NCI-H1048 (cell line): ENCODE results near the gene USP8.
A peak's percentile ranks its signal among the peaks of the same experiment; 100 is the strongest.
"Not testable (repeated sequence)": the region's sequence is repeated elsewhere in the genome, so short reads cannot be mapped to it uniquely, and the experiment has no call there.

ENCODE experiments used
- DNase-seq: peaks from one replicate; lab custom pipeline; 2025; lab: John Stamatoyannopoulos, UW

The USP8 gene

GRCh38 chr15:50440932-50441331, 16.7 kb downstream of the USP8 start:
- no peak for DNase-seq

DNA sequence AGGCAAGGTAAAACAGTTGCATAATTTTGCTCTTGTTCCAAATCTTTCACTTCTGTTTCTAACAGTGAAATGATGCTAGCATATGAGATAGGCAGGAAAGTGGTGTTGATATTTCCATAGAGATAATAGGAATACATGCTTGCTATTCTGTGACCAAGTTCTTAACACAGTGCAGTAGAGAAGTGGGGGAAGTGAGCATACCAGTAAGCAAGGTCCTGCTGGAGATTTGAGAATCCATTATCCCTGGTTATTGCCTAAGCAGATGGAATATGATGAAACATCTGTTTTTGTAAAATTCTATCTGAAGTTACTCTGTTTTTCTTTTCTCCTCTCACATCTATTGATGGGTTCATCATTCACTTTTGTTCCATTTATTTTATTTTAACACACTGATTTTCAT, 28.7 kb downstream of the USP8 start:
- DNase-seq: no peak

GRCh38 chr15:50458348-50459112, 34.3 kb downstream of the USP8 start:
- DNase-seq: no peak

DNA sequence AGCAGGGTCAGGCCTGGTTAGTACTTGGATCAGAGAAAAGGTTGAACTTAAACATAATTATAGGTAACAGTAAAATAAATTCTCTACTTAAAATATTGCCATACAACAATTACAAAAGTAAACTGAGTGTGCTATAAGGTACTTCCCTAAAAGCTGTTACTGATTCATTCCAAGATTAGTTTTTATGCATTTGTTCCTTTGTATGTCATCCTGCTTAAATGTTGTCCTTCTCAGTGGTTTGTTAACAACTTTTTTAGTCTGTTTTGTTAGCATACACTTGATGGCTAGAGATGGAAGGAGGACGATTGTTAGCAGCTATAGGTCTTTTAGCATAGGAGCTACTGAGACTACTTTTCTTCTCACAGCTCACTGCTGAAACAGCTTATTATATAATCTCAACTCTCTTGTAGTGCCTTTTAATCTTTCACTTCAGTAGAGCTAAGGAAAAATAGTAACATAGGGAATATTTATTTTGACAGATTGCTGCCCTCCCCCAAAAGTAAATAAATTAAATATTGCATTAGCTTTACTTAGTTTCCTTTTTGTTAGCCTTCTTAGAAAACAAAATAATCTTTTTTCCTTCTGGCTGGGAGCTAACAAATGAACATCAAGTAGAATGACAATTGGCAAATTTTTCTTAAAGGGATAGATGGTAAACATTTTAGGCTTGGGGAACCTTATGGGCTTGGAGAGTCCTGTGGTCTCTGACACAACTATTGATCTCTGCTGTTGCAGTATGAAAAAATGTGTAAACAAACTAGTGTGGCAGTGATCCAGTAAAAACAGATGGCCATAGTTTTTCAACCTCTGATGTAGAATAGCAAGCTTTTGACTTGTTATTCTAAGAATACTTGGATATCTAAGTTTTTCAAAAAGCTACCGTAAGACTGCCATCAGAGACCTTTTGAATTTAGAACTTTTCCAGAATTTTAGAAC, 39.5 kb downstream of the USP8 start:
- no peak for DNase-seq

- DNase-seq: no peak
Observed at GRCh38 chr15:50471072-50471471, 46.9 kb downstream of the USP8 start.

DNA sequence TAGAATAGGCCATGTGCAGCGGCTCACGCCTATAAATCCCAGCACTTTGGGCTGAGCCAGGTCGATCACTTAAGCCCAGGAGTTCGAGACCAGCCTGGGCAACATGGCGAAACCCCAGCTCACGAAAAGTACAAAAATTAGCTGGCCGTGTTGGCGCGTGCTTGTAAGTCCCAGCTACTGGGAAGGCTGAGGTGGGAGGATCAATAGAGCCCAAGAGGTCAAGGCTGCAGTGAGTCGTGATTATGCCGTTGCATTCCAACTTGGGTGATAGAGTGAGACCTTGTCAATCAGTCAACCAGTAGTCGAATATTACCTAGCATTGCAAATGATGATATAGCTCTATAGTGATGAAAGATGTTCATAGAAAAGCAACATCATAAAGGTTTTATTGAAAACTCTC, 51.9 kb downstream of the USP8 start:
- DNase-seq: no peak

DNA sequence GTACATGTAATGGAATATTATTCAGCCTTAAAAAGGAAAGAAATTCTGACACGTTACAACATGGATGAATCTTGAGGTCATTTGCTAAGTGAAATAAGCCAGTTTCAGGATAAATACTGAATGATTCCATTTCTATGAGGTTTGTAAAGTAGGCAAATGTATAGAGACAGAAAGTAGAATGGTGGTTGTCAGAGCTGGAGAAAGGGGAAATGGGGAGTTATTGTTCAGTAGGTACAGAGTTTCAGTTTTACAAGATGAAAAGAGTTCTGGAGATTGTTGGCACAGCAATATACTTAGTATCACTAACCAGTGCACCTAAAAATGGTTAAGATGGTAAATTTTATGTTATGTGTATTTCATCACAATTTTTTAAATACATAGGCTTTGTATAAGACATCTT, 60.6 kb downstream of the USP8 start:
- DNase-seq: no peak

- DNase-seq: no peak
Observed at GRCh38 chr15:50485389-50485788, 61.2 kb downstream of the USP8 start.

DNA sequence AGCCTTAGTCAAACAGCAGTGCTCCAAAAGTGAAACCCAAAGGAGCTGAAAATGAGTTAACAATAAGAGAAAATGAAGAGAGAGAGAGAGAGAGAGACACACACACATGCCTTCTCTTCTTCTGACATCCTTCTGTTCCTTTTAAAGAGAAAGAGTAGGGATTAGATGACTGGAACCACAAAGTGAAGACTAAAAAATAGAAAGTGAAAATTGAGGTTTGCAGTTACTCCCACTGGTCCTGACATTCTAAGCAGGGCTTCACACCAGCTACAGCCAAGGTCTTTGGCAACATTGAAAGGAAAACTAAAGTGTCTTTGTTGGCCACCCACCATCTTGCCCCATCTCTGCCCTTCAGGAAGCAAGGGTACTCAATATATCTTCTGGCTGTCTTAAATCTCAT, 63.1 kb downstream of the USP8 start:
- DNase-seq: no peak

DNA sequence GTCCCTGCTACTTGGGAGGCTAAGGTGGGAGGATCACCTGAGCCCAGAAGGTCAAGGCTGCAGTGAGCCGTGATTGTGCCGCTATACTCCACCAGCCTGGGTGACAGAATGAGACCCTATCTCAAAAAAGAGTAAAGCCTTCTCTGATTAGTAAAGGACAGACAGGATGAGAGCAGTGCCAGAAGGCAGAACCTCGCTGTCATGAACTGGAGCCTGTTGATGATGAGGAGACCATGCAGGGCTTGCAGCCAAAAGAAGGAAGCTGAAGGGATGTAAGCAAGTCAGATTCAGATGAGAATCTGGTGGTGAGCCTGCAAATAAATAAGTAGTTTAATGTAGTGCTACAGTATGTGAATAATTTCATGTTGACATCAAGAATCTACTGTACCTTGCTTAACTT, 69.4 kb downstream of the USP8 start:
- DNase-seq: no peak

- DNase-seq: not testable (repeated sequence)
Observed at GRCh38 chr15:50494547-50494946, 70.3 kb downstream of the USP8 start.

- no peak for DNase-seq
Observed at GRCh38 chr15:50496692-50497091, 72.5 kb downstream of the USP8 start.

- no peak for DNase-seq
Observed at GRCh38 chr15:50500352-50500751, 76.1 kb downstream of the USP8 start.

DNA sequence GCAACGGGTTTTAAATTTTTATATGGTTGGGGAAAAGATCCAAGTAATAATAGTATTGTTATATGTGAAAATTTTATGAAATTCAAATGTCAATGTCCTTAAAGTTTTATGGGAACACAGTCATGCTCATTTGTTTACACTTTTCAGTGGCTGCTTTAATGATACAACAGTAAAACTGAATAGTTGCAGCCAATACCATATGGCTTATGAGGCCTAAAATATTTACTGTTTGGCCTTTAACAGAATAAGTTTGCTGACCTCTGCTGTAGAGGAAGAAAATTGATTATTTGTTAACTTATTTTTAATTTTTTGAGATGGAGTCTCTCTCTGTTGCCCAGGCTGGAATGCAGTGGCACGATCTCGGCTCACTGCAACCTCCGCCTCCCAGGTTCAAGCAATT, 77.6 kb downstream of the USP8 start:
- no peak for DNase-seq

DNA sequence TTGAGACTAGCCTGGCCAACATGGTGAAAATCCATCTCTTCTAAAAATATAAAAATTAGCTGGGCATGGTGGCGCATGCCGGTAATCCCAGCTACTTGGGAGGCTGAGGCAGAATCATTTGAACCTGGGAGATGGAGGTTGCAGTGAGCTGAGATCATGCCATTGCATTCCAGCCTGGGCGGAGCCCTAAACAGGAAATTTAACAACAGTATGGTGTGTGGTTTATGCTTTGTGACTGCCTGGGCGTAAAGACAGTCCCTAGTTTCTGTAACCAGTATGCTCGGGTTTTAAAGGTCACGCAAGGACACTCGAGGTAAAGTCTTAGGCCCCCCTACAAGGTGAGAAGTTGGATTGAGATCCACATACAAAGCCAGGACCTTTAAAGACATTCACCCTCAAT, 78.9 kb downstream of the USP8 start:
- no peak for DNase-seq

DNA sequence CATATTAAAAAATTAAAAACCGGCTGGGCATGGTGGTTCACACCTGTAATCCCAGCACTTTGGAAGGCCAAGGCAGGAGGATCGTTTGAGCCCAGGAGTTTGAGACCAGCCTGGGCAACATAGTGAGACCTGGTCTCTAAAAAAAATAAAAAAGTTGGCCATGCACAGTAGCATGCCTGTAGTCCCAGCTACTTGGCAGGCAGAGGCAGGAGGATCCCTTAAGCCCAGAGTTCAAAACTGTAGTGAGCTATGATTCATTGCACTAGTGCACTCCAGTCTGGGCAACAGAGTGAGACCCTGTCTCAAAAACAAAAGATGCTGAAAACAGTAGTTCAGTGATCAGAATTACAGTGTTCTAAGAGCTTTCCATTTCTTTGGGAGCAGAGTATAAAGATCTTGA, 81.5 kb downstream of the USP8 start:
- DNase-seq: not testable (repeated sequence)

DNA sequence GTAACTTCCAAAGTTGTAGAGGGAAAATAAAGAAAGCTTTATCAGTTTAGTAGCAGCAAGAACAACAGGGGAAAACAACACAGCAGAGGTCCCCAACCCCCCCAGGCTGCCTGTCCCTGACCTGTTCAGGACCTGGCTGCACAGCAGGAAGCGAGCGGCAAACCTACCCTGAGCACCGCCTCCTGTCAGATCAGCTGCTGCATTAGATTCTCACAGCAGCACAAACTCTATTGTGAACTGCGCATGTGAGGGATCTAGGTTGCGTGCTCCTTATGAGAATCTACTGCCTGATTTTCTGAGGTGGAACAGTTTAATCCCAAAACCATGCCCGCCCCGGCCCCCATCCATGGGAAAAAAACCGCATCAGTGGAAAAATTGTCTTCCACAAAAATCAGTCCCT, 81.9 kb downstream of the USP8 start:
- no peak for DNase-seq

DNA sequence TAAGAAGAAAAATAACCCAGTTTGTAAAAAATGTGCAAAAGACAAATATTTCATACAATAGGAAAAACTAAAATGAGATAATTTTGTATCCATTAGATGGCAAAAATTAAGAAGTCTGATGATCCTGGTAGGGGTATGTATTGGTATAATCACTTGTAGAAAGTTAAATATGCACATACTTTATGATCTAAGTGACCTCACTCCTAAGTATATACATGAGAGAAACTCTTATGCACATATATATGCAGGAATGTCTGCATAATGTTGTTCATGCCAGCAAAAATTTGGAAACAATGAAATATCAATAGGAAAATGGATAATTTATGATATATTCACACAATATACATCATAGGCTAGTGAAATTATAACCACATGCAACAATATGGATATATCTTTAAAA, 88.8 kb downstream of the USP8 start:
- no peak for DNase-seq

- DNase-seq: peak; percentile 7
Observed at GRCh38 chr15:50519740-50520425, 95.7 kb downstream of the USP8 start.

- no peak for DNase-seq
Observed at GRCh38 chr15:50523851-50524251, 99.6 kb downstream of the USP8 start.

DNA sequence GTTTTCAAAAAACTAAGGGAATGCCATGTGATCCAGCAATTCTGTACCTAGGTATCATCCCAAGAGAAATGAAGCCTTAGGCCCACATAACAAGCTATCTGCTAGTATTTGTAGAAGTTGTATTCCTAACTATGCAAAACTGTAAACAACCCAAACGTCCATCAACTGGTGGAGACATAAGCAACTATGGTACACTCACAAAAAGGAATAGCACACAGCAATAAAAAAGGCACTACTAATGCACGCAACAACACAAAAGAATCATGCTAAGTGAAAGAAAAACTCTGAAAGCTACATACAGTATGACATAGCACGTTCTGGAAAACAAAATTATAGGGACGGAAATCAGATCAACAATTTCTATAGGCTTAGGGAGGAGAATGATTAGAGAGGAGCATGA, 107.0 kb downstream of the USP8 start:
- no peak for DNase-seq

GRCh38 chr15:50531766-50532165, 107.6 kb downstream of the USP8 start:
- DNase-seq: no peak

GRCh38 chr15:50542887-50543210, 118.6 kb downstream of the USP8 start:
- no peak for DNase-seq
